Fibroblast of mammary gland (primary cell): ENCODE measurements around the gene CHMP6.

Experiments
- DNase-seq: peaks from one replicate; pipeline ENCODE4 v3.0.0-alpha.2; 2010; ENCODE audit warnings: low read depth
- H3K4me3 ChIP-seq: 2 replicates; pipeline ENCODE4 v1.5.1; 2011; ENCODE audit warnings: low read depth, mild to moderate bottlenecking, low read length, moderate library complexity; ENCODE audit not compliant: control insufficient read depth
- CTCF ChIP-seq: conservative IDR thresholded peaks from 2 replicates; pipeline ENCODE4 v1.5.1; 2011; ENCODE audit warnings: low read depth, low read length, inconsistent platforms; ENCODE audit not compliant: control insufficient read depth, insufficient read depth

Gene CHMP6

GRCh38 chr17:81032641-81033480 lies 41.2 kb downstream of the CHMP6 start:
- H3K4me3 ChIP-seq = no peak overlapping the region
- TF ChIP-seq CTCF = no peak
- no peak for DNase-seq

DNA sequence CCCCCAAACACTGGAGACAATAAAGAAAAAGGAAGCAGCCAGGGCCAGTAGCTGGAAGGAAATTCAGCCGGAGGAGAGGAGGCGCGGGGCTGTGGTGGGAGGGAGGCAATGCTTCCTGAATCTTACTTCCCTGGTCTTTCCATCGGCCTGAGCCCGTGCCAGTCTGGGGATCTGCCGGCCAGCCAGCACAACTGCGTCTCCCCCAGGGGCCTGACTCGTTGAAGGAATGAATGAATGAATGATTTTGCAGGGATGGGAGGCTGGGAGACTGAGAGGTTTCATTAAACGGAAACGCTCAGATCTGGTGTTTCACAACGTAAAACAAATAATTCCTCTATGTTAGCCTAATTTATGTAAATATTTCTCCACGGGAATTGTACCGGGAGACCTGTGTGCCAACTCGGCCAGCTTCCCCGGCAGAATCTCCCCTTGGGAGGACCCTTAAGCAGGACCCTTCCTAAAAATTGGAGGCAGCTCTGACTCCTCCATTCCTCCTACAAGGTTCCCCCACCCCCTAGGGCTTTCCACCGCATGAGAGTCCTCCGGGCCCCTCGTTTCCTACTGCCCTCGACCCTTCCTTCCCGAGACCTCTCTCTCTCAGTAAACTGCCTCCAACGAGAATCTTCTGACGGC lies 42.0 kb downstream of the CHMP6 start:
- peak overlapping the region; percentile 55 for H3K4me3 ChIP-seq
- TF ChIP-seq CTCF = no peak
- DNase-seq = no peak

DNA sequence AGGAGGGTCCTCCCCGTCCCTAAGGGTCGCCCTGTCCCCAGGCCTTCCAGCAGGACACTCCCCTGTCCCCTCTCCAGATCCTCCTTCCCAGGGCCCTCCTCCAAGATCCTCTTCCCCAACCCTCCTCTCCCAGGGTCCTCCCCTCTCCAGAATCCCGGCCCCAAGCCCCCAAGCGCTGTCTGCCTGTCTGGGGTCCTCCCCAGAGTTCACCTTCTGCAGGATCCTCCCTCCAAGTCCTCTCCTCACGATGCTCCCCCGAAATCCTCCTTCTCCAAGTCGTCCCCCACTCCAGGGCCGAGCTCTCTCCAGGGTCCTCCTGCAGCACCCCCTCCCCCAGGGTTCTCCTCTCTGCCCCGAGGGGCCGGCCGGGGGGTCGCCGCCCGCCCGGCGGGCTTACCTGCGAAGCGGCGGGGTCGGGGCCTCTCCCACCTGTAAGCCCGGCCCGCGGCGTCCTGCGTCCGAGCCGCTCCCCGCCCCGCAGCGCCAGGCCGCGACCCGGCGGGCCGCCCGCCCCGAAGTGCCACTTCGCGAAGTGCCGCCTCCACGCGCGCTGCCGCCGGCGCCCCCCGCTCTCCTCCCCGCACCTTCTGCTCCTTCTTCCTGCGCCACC lies 42.6 kb downstream of the CHMP6 start:
- no peak for TF ChIP-seq CTCF
- peak overlapping the region; percentile 55 for H3K4me3 ChIP-seq

GRCh38 chr17:81034779-81035520 lies 43.3 kb downstream of the CHMP6 start, which contains the start of gene BAIAP2:
Gene BAIAP2, plus strand, starts transcription at chr17:81035151. Its CDS starts 104 bp downstream, at chr17:81035255.
- peak; percentile 89 for DNase-seq
- TF ChIP-seq CTCF = no peak
- H3K4me3 ChIP-seq = peak within 1 kb of the TSS; percentile 60

More for the DNA sequence above, 42.6 kb downstream of the CHMP6 start:
- no peak for DNase-seq

DNA sequence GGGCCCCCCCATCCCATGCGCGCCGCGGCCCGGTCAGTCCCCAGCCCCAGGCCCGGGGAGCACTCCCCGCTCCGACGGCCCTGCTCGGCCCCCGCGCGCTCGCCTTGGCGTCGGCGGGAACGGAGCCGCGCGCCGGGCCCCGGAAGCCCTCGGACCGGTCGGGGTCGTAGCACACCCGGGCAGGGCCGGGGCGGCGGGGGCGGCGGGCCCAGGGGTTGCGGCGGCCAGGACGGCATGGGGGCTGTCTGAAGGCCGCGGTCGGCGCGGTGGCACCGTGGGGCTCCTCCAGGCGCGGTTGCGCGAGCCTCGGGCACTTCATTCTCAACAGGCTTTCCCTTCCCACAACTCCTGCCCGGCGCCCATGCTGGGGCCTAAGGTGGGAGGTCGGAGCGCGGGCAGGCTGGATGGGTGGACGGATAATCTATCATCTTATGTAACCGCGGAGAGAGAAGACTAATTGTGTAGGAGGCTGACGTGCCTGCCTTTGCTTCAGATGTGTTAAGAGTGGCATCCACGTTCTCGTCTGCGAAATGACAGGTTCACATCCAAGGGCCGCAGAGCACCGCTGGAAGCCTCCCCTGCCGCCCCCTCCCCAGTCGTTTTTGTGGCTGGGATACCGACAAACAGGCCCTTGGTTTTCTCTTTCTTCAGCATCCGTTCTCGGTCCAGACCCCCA lies 44.0 kb downstream of the CHMP6 start:
- DNase-seq = peak; percentile 57
- H3K4me3 ChIP-seq = peak overlapping the region; percentile 60
- no peak for TF ChIP-seq CTCF
